Measurements from ENCODE around the gene MRM2. TPM values are rescaled to one million over a fixed set of nuclear protein-coding genes. Genes with fewer than 3 reads are reported as not detected.

MRM2 gene
- total RNA-seq, 4 donors from 2014 or later, result 11.9 to 15.4 (median 13.3) TPM

DNA sequence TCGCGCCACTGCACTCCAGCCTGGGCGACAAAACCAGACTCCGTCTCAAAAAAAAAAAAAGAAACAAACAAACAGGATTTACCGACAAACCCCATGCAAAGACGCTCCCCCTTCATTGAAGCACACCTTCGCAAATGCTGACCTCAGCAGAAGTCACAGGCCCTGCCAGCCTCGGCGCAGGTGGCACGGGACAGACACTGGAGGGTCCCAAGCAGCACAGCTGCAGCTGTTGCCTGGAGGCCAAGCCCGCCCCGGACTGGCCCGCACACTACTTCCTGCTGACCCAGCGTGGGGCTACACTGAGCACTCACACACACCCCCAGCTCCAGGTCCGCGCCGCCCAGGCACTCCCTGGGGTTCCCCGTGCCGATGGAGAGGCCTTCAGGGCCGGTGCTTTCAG, 41.1 kb upstream of the MRM2 start:
- ATAC-seq (ENCODE audit: low FRiP score), result no peak
- no peak for DNase-seq (ENCODE audit: low spot score)
- TF ChIP-seq, protein P1, sequence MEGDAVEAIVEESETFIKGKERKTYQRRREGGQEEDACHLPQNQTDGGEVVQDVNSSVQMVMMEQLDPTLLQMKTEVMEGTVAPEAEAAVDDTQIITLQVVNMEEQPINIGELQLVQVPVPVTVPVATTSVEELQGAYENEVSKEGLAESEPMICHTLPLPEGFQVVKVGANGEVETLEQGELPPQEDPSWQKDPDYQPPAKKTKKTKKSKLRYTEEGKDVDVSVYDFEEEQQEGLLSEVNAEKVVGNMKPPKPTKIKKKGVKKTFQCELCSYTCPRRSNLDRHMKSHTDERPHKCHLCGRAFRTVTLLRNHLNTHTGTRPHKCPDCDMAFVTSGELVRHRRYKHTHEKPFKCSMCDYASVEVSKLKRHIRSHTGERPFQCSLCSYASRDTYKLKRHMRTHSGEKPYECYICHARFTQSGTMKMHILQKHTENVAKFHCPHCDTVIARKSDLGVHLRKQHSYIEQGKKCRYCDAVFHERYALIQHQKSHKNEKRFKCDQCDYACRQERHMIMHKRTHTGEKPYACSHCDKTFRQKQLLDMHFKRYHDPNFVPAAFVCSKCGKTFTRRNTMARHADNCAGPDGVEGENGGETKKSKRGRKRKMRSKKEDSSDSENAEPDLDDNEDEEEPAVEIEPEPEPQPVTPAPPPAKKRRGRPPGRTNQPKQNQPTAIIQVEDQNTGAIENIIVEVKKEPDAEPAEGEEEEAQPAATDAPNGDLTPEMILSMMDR (IDR thresholded peaks at IDR 0.05), result no peak

DNA sequence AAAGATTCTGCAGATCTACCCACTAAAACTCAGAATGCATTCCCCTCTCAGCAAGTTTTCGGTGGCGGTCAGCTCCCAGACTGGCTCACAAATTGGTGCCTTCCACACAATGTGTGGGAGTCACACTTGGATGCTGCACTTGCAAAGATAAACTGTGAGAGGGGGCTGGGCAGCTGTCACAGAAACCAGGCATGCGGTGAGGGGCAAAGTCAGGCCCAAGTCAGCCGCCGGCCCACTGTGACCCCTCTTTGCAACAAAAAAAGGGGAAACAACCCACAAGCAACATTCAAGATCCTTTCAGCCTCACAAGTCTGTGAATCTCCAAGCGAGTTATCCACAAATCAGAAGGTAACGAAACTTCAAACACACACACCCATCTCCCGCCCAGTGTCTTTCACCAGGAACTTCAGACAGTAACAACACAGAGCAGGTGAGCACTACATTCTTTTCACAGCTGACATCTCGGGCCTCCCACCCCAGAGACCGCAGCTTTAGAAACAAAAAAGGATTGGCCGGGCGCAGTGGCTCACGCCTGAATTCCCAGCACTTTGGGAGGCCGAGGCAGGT, 40.3 kb upstream of the MRM2 start:
- TF ChIP-seq, protein P1 (IDR thresholded peaks at IDR 0.05), result no peak
- DNase-seq (ENCODE audit: low spot score) (no peak), ATAC-seq (ENCODE audit: low FRiP score) (no peak)

DNA sequence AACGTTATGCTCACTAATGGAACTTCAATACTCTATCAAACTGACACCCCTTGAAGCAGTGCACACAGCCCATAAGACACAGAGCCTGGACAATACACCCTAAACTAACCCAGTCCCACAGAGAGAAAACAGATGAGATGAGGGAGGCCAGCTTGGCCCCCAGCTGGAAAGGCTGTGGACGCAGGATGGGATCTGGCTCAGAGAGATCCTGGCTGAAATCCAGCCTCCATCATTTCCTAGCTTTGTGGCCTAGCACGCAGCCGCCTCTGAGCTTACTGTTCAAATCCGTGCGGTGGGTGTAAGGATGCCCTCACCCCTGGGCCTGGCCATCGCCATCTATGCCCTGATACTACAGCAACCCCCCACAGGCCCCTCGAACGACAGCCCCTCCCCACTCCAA, 39.5 kb upstream of the MRM2 start:
- DNase-seq (ENCODE audit: low spot score) (no peak), ATAC-seq (ENCODE audit: low FRiP score) (no peak)
- TF ChIP-seq, protein P1 (IDR thresholded peaks at IDR 0.05), result no peak

DNA sequence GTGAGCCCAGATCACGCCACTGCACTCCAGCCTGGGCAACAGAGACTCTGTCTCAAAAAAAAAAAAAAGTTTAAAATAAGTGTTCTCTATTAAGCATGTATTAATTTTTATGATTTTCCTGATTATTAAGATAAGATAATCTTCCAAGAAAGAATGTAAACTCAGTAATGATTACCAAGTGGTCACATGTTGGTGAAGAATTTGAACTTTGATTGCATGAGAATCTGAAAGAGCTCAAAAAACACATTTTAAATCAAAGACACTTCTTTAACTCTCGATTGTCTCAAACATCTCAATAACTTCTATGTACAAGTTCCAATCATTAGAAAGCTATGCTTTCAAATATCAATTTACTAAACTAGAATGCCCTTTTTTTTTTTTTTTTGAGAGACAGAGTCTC, 38.4 kb upstream of the MRM2 start:
- TF ChIP-seq, protein P1 (IDR thresholded peaks at IDR 0.05), result no peak
- no peak for ATAC-seq (ENCODE audit: low FRiP score)
- no peak for DNase-seq (ENCODE audit: low spot score)

DNA sequence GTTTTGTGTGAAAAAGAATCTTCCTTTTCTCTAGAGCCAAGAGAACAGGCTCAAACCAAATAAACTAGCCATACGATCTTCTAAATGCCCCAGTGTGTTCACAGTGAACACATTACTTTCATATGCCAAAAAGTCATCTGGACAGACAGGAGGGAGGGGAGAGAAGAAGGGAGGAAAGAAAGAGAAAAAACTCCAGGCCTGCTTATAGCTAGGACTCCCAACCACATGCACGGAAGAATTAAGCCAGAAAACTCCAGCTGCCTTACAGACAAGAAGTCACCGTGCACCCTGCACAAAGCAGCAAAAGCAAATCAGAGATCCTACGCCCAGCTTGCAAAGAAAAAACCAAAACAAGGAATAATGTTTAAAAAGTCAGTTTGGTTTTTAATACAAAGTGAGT, 37.9 kb upstream of the MRM2 start:
- TF ChIP-seq, protein P1 (IDR thresholded peaks at IDR 0.05), result no peak
- DNase-seq (ENCODE audit: low spot score) (no peak), ATAC-seq (ENCODE audit: low FRiP score) (no peak)

DNA sequence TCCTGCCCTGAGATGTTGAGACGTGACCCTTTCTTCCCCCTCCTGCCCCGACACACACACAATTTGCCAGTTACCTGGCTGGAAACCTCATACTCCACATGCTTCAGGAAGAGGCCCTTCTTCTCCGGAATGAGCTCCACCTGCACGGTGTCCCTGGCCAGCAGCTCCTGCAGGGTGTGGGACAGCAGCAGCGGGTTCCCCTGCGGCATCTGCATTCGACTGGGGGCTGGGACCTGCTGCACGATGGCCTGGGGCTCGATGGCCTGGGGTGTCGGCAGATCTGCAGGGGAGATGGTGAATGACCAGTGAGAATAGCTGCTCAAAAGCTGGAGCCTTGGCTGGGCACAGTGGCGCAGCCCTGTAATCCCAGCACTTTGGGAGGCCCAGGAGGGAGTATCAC, 36.0 kb upstream of the MRM2 start:
- TF ChIP-seq, protein P1 (IDR thresholded peaks at IDR 0.05), result no peak
- DNase-seq (ENCODE audit: low spot score) (no peak), ATAC-seq (ENCODE audit: low FRiP score) (no peak)

DNA sequence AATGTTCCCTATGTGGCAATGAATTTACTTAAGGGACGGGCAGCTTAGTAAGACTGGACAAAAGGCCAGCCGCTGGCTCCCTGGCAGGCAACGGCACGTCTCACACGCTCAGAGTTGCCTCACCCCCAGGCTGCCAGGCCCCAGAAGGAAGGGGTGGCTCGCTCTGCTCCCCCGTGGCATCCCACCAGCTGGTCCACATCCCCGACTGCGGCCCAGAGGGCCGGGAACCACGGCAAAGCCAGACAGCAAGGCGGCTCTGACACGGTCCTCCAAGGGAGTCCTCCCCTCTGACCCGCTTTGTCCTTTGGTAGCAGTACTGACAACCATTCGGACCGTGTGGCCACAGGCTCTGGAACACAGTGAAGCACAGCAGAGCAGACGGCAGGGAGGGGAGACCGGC, 34.1 kb upstream of the MRM2 start:
- ATAC-seq (ENCODE audit: low FRiP score), result no peak
- TF ChIP-seq, protein P1 (IDR thresholded peaks at IDR 0.05), result no peak
- DNase-seq (ENCODE audit: low spot score), result no peak
